Measurements from ENCODE around the gene GRHL1. TPM values are rescaled to one million over a fixed set of nuclear protein-coding genes. Genes with fewer than 3 reads are reported as not detected.

Gene GRHL1
- total and polyA plus RNA-seq, 7 experiments from 2014 or later, result 0.19 to 1.3 (median 0.48) TPM; not detected in 1

DNA sequence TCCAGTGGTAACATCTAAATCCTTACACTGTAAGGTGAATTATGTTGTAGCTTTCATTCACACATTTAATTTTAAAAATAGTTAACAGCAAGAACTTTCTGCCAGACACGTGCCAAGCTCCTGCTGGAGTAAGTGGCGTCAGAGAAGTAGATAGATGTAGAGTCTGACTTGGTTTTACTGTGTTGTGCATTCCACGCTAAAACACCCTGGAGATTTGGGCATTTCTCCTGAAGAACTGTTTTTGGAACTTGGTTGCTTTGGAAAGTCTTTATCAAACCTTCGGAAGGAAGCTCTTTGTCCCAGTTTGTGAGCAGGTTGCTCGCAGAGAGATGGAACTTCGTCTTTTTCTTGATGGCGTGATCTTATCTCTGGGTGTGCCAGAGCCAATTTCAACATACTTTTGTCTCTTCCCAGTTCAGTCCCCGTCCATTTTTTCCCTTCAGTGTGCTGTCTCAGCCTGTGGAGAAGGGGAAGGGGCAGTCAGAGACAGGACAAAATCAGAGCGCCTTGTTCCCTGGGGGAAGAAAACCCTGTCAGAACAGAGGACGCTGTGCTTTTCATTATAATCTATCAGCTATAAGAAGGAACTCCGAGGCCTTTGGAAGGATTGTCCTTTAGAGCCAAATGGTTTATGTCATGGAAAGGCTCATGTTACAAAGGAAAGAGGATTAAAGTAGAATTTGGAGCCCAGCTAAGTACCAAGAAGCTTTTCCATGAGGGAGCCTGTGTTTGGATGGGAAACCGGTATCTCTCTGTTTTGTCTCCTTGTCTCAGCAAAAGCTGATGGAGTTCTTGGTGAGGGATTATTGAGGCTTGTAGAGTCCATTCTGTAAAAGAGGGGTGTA is 18.9 kb downstream of the GRHL1 start:
- ATAC-seq (no peak), DNase-seq (no peak)
- peaks cover 2 to 17% (median 6%) of the 10 kb centered on the region in 7 donors for H3K4me1 Mint-ChIP-seq
- H3K36me3 Mint-ChIP-seq, result no peaks in the 10 kb centered on the region
- ChIA-PET POLR2A (interaction anchor here (1.0 kb wide), 1 partner anchor 9 kb away, joined by 3 read pairs; no protein-coding TSS in a partner anchor), CTCF (no interaction called here)
- intact Hi-C loops (cut with micrococcal nuclease), result no loop called here
- H3K27ac Mint-ChIP-seq, result no peak overlapping the region
- Histone ChIP-seq H3K4me3 (ENCODE audit: low read length) (no peak overlapping the region), H3K9me3 (ENCODE audit: control insufficient read depth in 2 of 3, low read length in 3 of 3) (no peaks in the 10 kb centered on the region), H3K27ac (ENCODE audit: low read depth, low read length) (no peak overlapping the region), H3K36me3 (ENCODE audit: control insufficient read depth in 2 of 3, insufficient read depth in 3 of 3, low read length in 3 of 3) (no peaks in the 10 kb centered on the region), H3K27me3 (ENCODE audit: control insufficient read depth in 2 of 2, insufficient read depth in 2 of 2, low read length in 2 of 2) (no peaks in the 10 kb centered on the region), H3K4me1 (ENCODE audit: control insufficient read depth in 2 of 2, insufficient read depth in 2 of 2, low read length in 2 of 2) (no peaks in the 10 kb centered on the region)
- no peak overlapping the region for H3K4me3 Mint-ChIP-seq
- H3K27me3 Mint-ChIP-seq, result no peaks in the 10 kb centered on the region
- peaks cover 0 to 2% (median 0%) of the 10 kb centered on the region in 11 donors for H3K9me3 Mint-ChIP-seq

DNA sequence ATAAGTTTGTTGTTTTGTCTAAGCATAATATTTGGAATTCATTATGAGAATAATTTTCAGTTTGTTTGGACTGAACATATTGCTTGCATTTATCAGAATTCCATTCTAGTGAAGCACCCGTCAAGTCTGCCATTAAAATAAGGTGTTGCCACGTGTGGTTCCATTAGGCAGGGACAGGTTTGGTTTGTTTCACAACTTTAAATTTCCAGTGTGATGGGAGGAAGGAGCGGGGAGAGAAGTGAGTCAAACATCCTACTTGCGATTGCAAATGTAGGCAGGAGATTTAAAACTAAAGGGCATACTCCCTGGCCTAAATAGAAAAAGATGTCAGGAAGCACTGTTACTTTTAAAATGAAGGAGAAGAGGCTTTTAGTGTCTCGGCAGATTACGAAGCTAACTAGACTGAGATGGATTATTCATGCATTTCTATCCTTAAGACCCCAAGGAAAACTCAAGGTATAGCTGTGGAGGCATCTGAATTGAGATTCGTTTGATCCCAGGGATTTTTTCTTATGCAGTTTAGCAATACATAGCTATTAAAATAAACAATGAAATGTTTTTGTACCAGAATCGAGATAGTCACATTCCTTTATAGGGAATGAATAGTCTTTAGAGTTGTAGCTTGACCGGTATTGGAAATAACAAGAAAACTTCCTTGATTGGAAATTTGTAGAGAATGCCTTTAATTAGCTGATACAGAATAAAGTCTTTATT is 19.8 kb downstream of the GRHL1 start:
- Histone ChIP-seq H3K27ac (ENCODE audit: low read depth, low read length) (no peak overlapping the region), H3K9me3 (ENCODE audit: control insufficient read depth in 2 of 3, low read length in 3 of 3) (no peaks in the 10 kb centered on the region), H3K36me3 (ENCODE audit: control insufficient read depth in 2 of 3, insufficient read depth in 3 of 3, low read length in 3 of 3) (no peaks in the 10 kb centered on the region), H3K4me1 (ENCODE audit: control insufficient read depth in 2 of 2, insufficient read depth in 2 of 2, low read length in 2 of 2) (no peaks in the 10 kb centered on the region), H3K4me3 (ENCODE audit: low read length) (no peak overlapping the region), H3K27me3 (ENCODE audit: control insufficient read depth in 2 of 2, insufficient read depth in 2 of 2, low read length in 2 of 2) (no peaks in the 10 kb centered on the region)
- ATAC-seq, result no peak
- ChIA-PET POLR2A (no interaction called here), CTCF (interaction anchor here (0.9 to 1.8 kb wide), 2 partner anchors 13 to 157 kb away, joined by 3 to 9 read pairs; no protein-coding TSS in a partner anchor)
- H3K4me1 Mint-ChIP-seq, result peaks cover 0 to 18% (median 4%) of the 10 kb centered on the region in 7 donors
- intact Hi-C loops (cut with micrococcal nuclease), result no loop called here
- peaks cover 0 to 3% (median 0%) of the 10 kb centered on the region in 5 donors for H3K27me3 Mint-ChIP-seq
- H3K4me3 Mint-ChIP-seq, result no peak overlapping the region
- DNase-seq, result no peak
- H3K9me3 Mint-ChIP-seq, result peaks cover 0 to 2% (median 0%) of the 10 kb centered on the region in 11 donors
- no peaks in the 10 kb centered on the region for H3K36me3 Mint-ChIP-seq
- H3K27ac Mint-ChIP-seq, result no peak overlapping the region

DNA sequence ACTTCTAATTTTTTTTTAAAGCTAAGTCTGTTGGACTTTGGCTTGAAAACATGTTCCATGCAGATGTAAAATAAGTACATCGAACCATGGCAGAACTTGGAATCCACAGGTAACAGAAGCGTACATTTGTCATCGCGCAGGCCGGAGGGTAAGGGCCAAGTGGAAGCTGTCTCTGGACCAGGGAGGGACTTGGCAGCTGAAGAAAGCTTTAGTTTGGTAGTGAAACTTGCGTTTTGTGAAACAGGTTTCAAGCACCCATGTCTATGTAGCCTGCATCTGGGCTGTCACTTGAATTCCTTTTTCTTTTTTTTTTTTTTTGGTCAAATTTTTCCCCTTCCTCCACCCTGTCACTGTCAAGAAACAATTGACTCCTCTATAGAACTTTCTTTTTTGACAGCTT is 20.4 kb downstream of the GRHL1 start:
- Histone ChIP-seq H3K27me3 (ENCODE audit: control insufficient read depth in 2 of 2, insufficient read depth in 2 of 2, low read length in 2 of 2) (no peaks in the 10 kb centered on the region), H3K9me3 (ENCODE audit: control insufficient read depth in 2 of 3, low read length in 3 of 3) (no peaks in the 10 kb centered on the region), H3K4me1 (ENCODE audit: control insufficient read depth in 2 of 2, insufficient read depth in 2 of 2, low read length in 2 of 2) (no peaks in the 10 kb centered on the region), H3K4me3 (ENCODE audit: low read length) (no peak overlapping the region), H3K27ac (ENCODE audit: low read depth, low read length) (no peak overlapping the region), H3K36me3 (ENCODE audit: control insufficient read depth in 2 of 3, insufficient read depth in 3 of 3, low read length in 3 of 3) (no peaks in the 10 kb centered on the region)
- DNase-seq (no peak), ATAC-seq (no peak)
- intact Hi-C loops (cut with micrococcal nuclease), result no loop called here
- H3K4me1 Mint-ChIP-seq, result peaks cover 0 to 19% (median 0%) of the 10 kb centered on the region in 7 donors
- CTCF ChIA-PET, result interaction anchor here (0.7 to 1.8 kb wide), 4 partner anchors 12 to 158 kb away, joined by 3 to 9 read pairs (median 4); no protein-coding TSS in a partner anchor
- H3K36me3 Mint-ChIP-seq, result no peaks in the 10 kb centered on the region
- H3K9me3 Mint-ChIP-seq, result peaks cover 0 to 2% (median 0%) of the 10 kb centered on the region in 11 donors
- H3K4me3 Mint-ChIP-seq, result no peak overlapping the region
- H3K27me3 Mint-ChIP-seq, result peaks cover 0 to 3% (median 0%) of the 10 kb centered on the region in 5 donors
- H3K27ac Mint-ChIP-seq, result no peak overlapping the region
- POLR2A ChIA-PET, result no interaction called here

DNA sequence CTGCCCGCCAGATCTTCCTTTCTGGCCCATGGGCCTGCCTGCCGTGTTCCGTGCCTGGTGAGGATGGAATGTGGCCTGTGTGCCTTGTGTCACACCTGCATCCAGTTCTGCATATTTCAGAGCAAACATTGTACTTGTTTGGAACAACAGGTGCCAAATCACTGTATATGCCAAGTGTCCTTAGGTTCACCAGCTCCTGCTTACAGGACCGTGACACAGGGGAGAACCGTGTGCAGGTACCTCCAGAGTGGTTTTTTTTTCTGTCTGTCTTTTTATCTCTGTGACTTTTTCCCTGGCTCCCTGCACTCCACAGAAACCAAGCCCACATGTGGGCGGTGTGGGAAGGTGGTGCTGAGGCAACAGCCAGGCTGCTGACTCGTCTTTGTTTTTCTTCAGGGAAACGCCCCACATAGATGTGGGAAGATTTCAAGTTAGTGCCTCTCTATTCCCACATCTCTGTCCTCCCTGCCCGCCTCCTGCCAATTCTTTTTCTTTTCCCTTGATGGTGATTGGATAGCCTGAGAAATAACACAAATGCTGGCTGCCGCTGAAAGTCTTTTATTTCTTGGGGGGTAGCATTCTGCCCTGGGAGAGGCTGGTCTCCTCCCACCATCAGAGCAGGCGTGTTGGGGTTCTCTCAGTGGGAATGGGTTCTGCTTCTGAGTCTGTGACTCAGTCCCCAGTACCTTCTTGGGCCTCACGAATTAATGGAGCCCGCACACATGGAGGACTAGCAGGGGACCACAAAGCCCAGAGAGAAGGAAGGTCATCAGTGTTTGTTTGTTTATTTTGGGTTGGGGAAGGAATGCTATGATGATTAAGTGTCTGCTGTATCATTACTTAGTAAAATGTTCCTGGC is 21.4 kb downstream of the GRHL1 start:
- Mint-ChIP-seq H3K36me3 (no peaks in the 10 kb centered on the region), H3K4me1 (peaks cover 0 to 17% (median 0%) of the 10 kb centered on the region in 7 donors), H3K27me3 (peaks cover 0 to 5% (median 2%) of the 10 kb centered on the region in 5 donors), H3K4me3 (no peak overlapping the region), H3K27ac (no peak overlapping the region), H3K9me3 (no peaks in the 10 kb centered on the region)
- no peak overlapping the region for H3K4me3 ChIP-seq (ENCODE audit: low read length)
- H3K4me1 ChIP-seq (ENCODE audit: control insufficient read depth in 2 of 2, insufficient read depth in 2 of 2, low read length in 2 of 2), result no peaks in the 10 kb centered on the region
- intact Hi-C loops (cut with micrococcal nuclease), result no loop called here
- H3K9me3 ChIP-seq (ENCODE audit: control insufficient read depth in 2 of 3, low read length in 3 of 3), result no peaks in the 10 kb centered on the region
- CTCF ChIA-PET, result interaction anchor here (0.7 to 1.8 kb wide), 3 partner anchors 11 to 76 kb away, joined by 3 to 9 read pairs (median 4); no protein-coding TSS in a partner anchor
- H3K27ac ChIP-seq (ENCODE audit: low read depth, low read length), result no peak overlapping the region
- POLR2A ChIA-PET, result no interaction called here
- peak in 1 of 9 donors; percentile 56 for DNase-seq
- no peaks in the 10 kb centered on the region for H3K36me3 ChIP-seq (ENCODE audit: control insufficient read depth in 2 of 3, insufficient read depth in 3 of 3, low read length in 3 of 3)
- no peaks in the 10 kb centered on the region for H3K27me3 ChIP-seq (ENCODE audit: control insufficient read depth in 2 of 2, insufficient read depth in 2 of 2, low read length in 2 of 2)
- ATAC-seq, result no peak

DNA sequence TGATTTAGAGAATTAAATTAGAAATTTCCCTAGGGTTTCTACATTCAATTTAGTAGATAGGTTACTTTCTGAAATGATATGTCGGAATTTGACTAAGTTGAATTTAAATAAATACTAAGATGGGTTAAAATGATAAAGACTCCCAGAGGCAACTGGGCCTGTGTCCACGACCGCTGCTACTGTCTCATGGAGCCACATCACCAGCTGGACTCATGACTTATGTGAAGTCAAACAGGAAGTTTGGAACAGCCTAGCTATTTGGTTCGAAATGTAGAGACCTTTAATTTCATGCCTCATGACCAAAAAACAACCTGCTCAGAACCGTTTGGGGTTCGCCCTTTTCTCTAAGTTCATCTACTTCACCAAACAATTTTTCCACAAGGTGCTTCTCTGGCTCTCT is 22.2 kb downstream of the GRHL1 start:
- no peaks in the 10 kb centered on the region for H3K27me3 ChIP-seq (ENCODE audit: control insufficient read depth in 2 of 2, insufficient read depth in 2 of 2, low read length in 2 of 2)
- Mint-ChIP-seq H3K27ac (no peak overlapping the region), H3K9me3 (peaks cover 0 to 3% (median 0%) of the 10 kb centered on the region in 11 donors), H3K4me3 (no peak overlapping the region), H3K27me3 (peaks cover 0 to 9% (median 8%) of the 10 kb centered on the region in 5 donors), H3K36me3 (peaks cover 0 to 4% (median 0%) of the 10 kb centered on the region in 5 donors), H3K4me1 (peaks cover 0 to 19% (median 0%) of the 10 kb centered on the region in 7 donors)
- H3K4me3 ChIP-seq (ENCODE audit: low read length), result no peak overlapping the region
- ATAC-seq (no peak), DNase-seq (no peak)
- H3K4me1 ChIP-seq (ENCODE audit: control insufficient read depth in 2 of 2, insufficient read depth in 2 of 2, low read length in 2 of 2), result no peaks in the 10 kb centered on the region
- no peaks in the 10 kb centered on the region for H3K36me3 ChIP-seq (ENCODE audit: control insufficient read depth in 2 of 3, insufficient read depth in 3 of 3, low read length in 3 of 3)
- ChIA-PET POLR2A (no interaction called here), CTCF (interaction anchor here (0.6 kb wide), 1 partner anchor 12 kb away, joined by 3 read pairs; no protein-coding TSS in a partner anchor)
- no peaks in the 10 kb centered on the region for H3K9me3 ChIP-seq (ENCODE audit: control insufficient read depth in 2 of 3, low read length in 3 of 3)
- no peak overlapping the region for H3K27ac ChIP-seq (ENCODE audit: low read depth, low read length)
- intact Hi-C loops (cut with micrococcal nuclease), result no loop called here

DNA sequence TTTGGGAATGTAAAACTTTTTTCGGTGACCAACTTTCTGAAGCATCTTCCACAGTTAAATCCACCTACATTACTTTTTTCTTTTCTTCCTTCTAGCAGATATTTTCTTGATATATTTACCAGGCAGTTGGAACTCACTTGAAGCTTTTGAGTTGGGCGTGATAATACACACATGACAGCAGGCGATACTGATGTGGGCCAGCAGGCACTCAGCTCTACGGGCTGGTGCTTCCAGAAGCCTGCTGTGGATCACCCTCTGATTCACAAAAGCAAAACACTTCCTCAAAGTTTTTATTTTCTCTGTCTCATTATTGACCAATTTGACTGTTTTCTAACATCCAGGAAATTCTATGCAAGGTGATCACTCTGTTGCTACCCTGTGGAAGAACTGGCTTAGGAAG is 22.9 kb downstream of the GRHL1 start:
- Mint-ChIP-seq H3K27ac (no peak overlapping the region), H3K27me3 (peaks cover 0 to 9% (median 8%) of the 10 kb centered on the region in 5 donors), H3K4me3 (no peak overlapping the region), H3K36me3 (peaks cover 0 to 4% (median 0%) of the 10 kb centered on the region in 5 donors), H3K4me1 (peaks cover 0 to 19% (median 0%) of the 10 kb centered on the region in 7 donors), H3K9me3 (peaks cover 0 to 3% (median 0%) of the 10 kb centered on the region in 11 donors)
- Histone ChIP-seq H3K36me3 (ENCODE audit: control insufficient read depth in 2 of 3, insufficient read depth in 3 of 3, low read length in 3 of 3) (no peaks in the 10 kb centered on the region), H3K27me3 (ENCODE audit: control insufficient read depth in 2 of 2, insufficient read depth in 2 of 2, low read length in 2 of 2) (no peaks in the 10 kb centered on the region), H3K4me1 (ENCODE audit: control insufficient read depth in 2 of 2, insufficient read depth in 2 of 2, low read length in 2 of 2) (no peaks in the 10 kb centered on the region), H3K9me3 (ENCODE audit: control insufficient read depth in 2 of 3, low read length in 3 of 3) (no peaks in the 10 kb centered on the region), H3K27ac (ENCODE audit: low read depth, low read length) (no peak overlapping the region), H3K4me3 (ENCODE audit: low read length) (no peak overlapping the region)
- intact Hi-C loops (cut with micrococcal nuclease), result no loop called here
- POLR2A ChIA-PET, result no interaction called here
- DNase-seq, result no peak
- ATAC-seq, result no peak
- CTCF ChIA-PET, result interaction anchor here (0.6 to 0.7 kb wide), 2 partner anchors 10 to 11 kb away, joined by 3 read pairs; no protein-coding TSS in a partner anchor

Measured in naive thymus-derived CD4-positive, alpha-beta T cell (primary cell).